Gastrocnemius medialis (tissue), 4 donors: Measurements from ENCODE around the gene C4orf50.

ENCODE experiments used
- POLR2A ChIP-seq, 2 donors: fragments of 450-650 bp; IDR thresholded peaks; one replicate each; pipeline ENCODE4 v1.6.1; 2017; ENCODE audit warnings: antibody characterized with exemption in 2 of 2, mild to moderate bottlenecking in 2 of 2, moderate library complexity in 2 of 2
- TF ChIP-seq, protein P1 (sequence below), 5 experiments: fragments of 450-650 bp in 3 of 5; fragments of 200-600 bp in 2 of 5; sonication (generic) in 2 of 5; IDR thresholded peaks in 4 of 5; conservative IDR thresholded peaks in 1 of 5; 1 replicate in 4 of 5; 2 replicates in 1 of 5; pipeline ENCODE4 v1.5.1; 2016 to 2019; ENCODE audit warnings: antibody characterized with exemption in 5 of 5, mild to moderate bottlenecking in 3 of 5, moderate library complexity in 3 of 5

DNA sequence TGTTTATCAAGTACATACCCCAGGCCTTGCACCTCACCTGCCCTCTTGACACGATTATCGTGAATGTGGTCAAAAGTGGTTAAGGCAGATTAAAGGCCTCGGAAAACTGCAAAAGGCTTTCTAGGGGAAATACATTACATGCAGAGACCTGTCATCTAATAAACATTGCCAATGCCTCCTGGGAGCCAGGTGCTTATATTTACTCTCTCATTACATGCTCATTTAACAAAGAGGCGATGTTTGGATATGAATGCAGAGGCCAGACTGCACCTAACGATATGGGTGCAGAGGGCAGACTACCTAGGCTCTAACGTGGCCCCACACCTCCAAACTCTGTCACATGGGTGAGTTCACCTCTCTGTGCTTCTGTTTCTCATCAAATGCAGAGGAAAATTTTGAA, 139.9 kb downstream of the C4orf50 start:
- TF ChIP-seq, protein P1, sequence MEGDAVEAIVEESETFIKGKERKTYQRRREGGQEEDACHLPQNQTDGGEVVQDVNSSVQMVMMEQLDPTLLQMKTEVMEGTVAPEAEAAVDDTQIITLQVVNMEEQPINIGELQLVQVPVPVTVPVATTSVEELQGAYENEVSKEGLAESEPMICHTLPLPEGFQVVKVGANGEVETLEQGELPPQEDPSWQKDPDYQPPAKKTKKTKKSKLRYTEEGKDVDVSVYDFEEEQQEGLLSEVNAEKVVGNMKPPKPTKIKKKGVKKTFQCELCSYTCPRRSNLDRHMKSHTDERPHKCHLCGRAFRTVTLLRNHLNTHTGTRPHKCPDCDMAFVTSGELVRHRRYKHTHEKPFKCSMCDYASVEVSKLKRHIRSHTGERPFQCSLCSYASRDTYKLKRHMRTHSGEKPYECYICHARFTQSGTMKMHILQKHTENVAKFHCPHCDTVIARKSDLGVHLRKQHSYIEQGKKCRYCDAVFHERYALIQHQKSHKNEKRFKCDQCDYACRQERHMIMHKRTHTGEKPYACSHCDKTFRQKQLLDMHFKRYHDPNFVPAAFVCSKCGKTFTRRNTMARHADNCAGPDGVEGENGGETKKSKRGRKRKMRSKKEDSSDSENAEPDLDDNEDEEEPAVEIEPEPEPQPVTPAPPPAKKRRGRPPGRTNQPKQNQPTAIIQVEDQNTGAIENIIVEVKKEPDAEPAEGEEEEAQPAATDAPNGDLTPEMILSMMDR (IDR thresholded peaks at IDR 0.05 in 4 of 5, conservative IDR thresholded peaks at IDR 0.05 in 1 of 5) = no peak
- no peak for TF ChIP-seq POLR2A (IDR thresholded peaks at IDR 0.05)
